Body of pancreas (tissue), 4 donors: Measurements from ENCODE around the gene PPP4R4. TPM values are rescaled to one million over a fixed set of nuclear protein-coding genes. Genes with fewer than 3 reads are reported as not detected.

ENCODE experiments used
- ATAC-seq: fragments of 150-250 bp; one replicate; pipeline ENCODE4 v1.9.1; 2016
- DNase-seq, 4 donors: peaks; one replicate each; pipeline ENCODE4 v3.0.0-alpha.2; 2019
- H3K27ac ChIP-seq, 4 donors: fragments of 200-600 bp; sonication (generic); 1 replicate in 3 of 4; 2 replicates in 1 of 4; pipeline versions ENCODE4 v1.5.1 to v1.6.1; 2016 to 2019; ENCODE audit warnings: mild to moderate bottlenecking in 1 of 4, mixed read lengths in 1 of 4, moderate library complexity in 1 of 4
- H3K27me3 ChIP-seq, 2 donors: fragments of 200-600 bp; sonication (generic); one replicate each; pipeline ENCODE4 v1.6.0; 2016; ENCODE audit warnings: mild to moderate bottlenecking in 1 of 2
- H3K36me3 ChIP-seq, 2 donors: fragments of 200-600 bp; sonication (generic); replicated peaks in 1 of 2; 2 replicates each; pipeline ENCODE4 v1.5.1; 2016; ENCODE audit warnings: low read depth in 2 of 2; ENCODE audit not compliant: insufficient read depth in 1 of 2
- H3K4me1 ChIP-seq: fragments of 200-600 bp; sonication (generic); one replicate; pipeline ENCODE4 v1.6.0; 2016
- H3K4me3 ChIP-seq, 2 donors: fragments of 200-600 bp; sonication (generic); 1 replicate in 1 of 2; 2 replicates in 1 of 2; pipeline ENCODE4 v1.5.1; 2016 to 2019
- H3K9me3 ChIP-seq, 3 donors: fragments of 200-600 bp; sonication (generic); 1 replicate in 2 of 3; 2 replicates in 1 of 3; pipeline ENCODE4 v1.5.1; 2016
- POLR2A ChIP-seq, 3 donors: fragments of 450-650 bp; IDR thresholded peaks; one replicate each; pipeline ENCODE4 v1.6.1; 2016; ENCODE audit warnings: antibody characterized with exemption in 3 of 3, mild to moderate bottlenecking in 2 of 3
- WGBS, 2 donors: methylation state at CpG; one replicate each; pipeline ENCODE4 v1.1.5; 2017; 5-methylcytosine and 5-hydroxymethylcytosine counted together
- intact Hi-C: fragments of 100-400 bp; cut with DNase I; formaldehyde crosslinking; loops from one replicate; pipeline ENCODE4 v1.15.1; 2023
- total RNA-seq, 2 donors: library from RNA; depleted of rRNA; stranded (reverse); fragments of >200 nt; gene quantifications; one replicate each; pipeline ENCODE4 v1.1.0, GENCODE V29; 2016
- TF ChIP-seq, protein P1 (sequence below), 7 experiments: fragments of 450-650 bp in 4 of 7; fragments of 200-600 bp in 3 of 7; sonication (generic) in 3 of 7; IDR thresholded peaks; one replicate each; pipeline ENCODE4 v1.5.1; 2016 to 2019; ENCODE audit warnings: antibody characterized with exemption in 7 of 7

Gene PPP4R4
- total RNA-seq, 2 donors from 2014 or later = 1.3 to 2.6 TPM

DNA sequence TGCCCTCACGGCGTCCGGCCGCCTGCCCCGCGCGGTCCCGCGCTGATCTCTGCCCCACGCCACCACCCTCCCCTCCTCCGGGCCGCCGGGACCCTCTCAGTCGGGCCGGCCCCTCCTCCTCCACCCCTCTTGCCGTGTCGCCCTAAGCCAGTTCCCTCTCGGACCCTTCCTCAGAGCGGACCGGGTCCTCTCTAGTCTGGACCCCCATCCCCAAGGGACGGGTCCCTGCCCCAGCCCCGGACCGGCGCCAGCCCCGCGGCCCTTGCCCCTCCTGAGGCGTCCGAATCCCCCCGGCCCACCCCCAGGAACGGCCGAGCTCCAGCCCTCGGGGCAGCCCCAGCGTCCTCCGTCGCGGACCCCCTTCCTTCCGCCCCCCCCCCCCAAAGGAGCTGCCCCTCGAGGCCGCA lies 485 bp downstream of the PPP4R4 start:
- ATAC-seq (no peak), DNase-seq (no peak)
- TF ChIP-seq, protein P1, sequence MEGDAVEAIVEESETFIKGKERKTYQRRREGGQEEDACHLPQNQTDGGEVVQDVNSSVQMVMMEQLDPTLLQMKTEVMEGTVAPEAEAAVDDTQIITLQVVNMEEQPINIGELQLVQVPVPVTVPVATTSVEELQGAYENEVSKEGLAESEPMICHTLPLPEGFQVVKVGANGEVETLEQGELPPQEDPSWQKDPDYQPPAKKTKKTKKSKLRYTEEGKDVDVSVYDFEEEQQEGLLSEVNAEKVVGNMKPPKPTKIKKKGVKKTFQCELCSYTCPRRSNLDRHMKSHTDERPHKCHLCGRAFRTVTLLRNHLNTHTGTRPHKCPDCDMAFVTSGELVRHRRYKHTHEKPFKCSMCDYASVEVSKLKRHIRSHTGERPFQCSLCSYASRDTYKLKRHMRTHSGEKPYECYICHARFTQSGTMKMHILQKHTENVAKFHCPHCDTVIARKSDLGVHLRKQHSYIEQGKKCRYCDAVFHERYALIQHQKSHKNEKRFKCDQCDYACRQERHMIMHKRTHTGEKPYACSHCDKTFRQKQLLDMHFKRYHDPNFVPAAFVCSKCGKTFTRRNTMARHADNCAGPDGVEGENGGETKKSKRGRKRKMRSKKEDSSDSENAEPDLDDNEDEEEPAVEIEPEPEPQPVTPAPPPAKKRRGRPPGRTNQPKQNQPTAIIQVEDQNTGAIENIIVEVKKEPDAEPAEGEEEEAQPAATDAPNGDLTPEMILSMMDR (IDR thresholded peaks at IDR 0.05) = no peak
- no peak for TF ChIP-seq POLR2A (IDR thresholded peaks at IDR 0.05)
- intact Hi-C loops = no loop called here
- peak overlapping the region in 2 of 4 donors; percentile 11 to 57 for H3K27ac ChIP-seq
- no peaks in the 10 kb centered on the region for H3K9me3 ChIP-seq
- peaks cover 0 to 13% of the 10 kb centered on the region in 2 donors for H3K27me3 ChIP-seq
- peak overlapping the region; percentile 15 to 53 for H3K4me3 ChIP-seq
- peaks cover 22% of the 10 kb centered on the region for H3K4me1 ChIP-seq
- H3K36me3 ChIP-seq = no peaks in the 10 kb centered on the region
- WGBS, 2 donors = 3% methylated on average over 39 of the region's 39 CpGs; no CpG with 5 or more reads in 1 of the 2 donors

DNA sequence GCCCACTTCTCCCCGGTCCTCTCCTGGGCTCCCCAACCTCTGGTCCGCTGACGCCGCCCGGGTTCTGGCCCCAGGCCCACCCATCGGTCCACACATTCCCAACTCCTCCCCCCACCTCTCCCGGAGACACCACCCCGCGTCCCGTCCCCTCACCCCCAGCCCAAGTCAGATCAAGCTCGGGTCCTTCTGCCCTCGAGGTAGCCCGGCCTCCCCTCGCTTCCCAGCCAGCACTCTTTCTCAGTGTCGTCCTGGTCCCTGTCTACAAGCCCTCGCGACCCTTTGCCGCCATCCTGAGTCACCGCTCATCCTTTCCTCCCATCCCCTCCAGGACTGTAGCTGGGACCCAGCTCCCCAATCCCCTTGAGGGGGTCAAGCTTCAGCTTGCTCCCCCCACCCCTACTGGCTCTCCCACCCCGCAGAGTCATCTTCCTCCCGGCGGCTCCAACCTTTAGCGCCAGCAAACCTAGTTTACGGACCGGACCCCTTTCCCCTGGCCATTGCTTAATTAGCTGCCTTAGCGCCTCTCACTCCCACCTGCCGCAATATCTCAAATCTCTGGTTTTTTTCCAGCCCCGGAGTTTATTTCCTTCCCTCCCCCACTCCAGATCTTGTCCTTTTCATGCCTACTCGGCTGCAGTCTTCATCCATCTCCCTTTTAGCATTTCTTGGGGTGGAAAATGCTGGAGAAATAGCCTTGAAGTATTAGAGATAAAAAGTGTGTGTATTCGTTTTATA lies 1.1 kb downstream of the PPP4R4 start:
- intact Hi-C loops = no loop called here
- Histone ChIP-seq H3K4me1 (peaks cover 22% of the 10 kb centered on the region), H3K4me3 (peak overlapping the region in 1 of 2 donors; percentile 53), H3K9me3 (no peaks in the 10 kb centered on the region), H3K27ac (no peak overlapping the region), H3K36me3 (no peaks in the 10 kb centered on the region), H3K27me3 (peaks cover 0 to 13% of the 10 kb centered on the region in 2 donors)
- TF ChIP-seq, protein P1 (IDR thresholded peaks at IDR 0.05) = no peak
- no peak for TF ChIP-seq POLR2A (IDR thresholded peaks at IDR 0.05)
- 3 to 5% methylated on average over 25 to 29 of the region's 30 CpGs for WGBS, 2 donors
- ATAC-seq (no peak), DNase-seq (peak in 3 of 4 donors; percentile 19 to 27 (median 26))

DNA sequence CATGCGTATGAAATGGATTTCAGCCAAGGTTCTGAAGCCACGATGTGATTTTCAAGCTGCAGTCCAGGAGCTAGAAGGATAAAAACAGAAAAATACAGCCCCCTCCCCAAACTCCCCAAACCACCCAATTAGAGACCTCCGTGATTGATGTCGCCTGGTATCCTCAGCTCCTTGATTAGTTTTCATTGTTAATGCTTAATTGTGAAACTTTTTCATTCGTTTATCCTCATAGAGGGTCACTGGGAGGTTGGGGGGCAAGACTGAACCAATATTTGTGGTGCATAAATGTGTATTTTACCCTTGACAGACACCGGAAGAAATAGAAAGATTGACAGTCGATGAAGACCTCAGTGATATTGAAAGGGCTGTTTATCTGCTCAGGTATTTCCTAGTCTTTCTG lies 1.6 kb downstream of the PPP4R4 start:
- ATAC-seq = no peak
- TF ChIP-seq, protein P1 (IDR thresholded peaks at IDR 0.05) = no peak
- no peak for TF ChIP-seq POLR2A (IDR thresholded peaks at IDR 0.05)
- WGBS, 2 donors = 16 to 23% methylated on average over 7 of the region's 7 CpGs
- DNase-seq = no peak
- Histone ChIP-seq H3K27me3 (peaks cover 0 to 13% of the 10 kb centered on the region in 2 donors), H3K27ac (no peak overlapping the region), H3K9me3 (no peaks in the 10 kb centered on the region), H3K36me3 (no peaks in the 10 kb centered on the region), H3K4me1 (peaks cover 22% of the 10 kb centered on the region), H3K4me3 (no peak overlapping the region)
- intact Hi-C loops = no loop called here

DNA sequence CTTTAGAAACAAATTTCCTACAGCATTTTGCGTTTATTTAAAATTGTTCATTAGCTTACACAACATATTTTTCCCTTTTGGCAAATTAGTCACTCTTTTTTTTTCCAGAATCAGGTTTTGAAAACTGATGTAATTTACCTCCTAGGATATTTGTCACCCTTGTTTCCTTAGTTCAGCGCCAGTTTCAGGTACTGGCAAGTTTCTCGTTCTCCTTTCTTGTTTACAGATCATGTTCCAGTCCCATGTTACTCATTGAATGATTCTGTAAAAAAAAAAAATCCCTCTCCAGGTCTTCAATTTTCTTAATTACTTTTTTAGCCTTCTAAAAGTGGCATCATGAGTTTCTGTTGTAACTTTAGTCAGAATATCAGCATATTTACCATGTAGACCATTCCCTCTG lies 2.7 kb downstream of the PPP4R4 start:
- WGBS, 2 donors = 30 to 33% methylated on average over 3 of the region's 3 CpGs
- TF ChIP-seq, protein P1 (IDR thresholded peaks at IDR 0.05) = no peak
- TF ChIP-seq POLR2A (IDR thresholded peaks at IDR 0.05) = no peak
- peaks cover 22% of the 10 kb centered on the region for H3K4me1 ChIP-seq
- ATAC-seq (no peak), DNase-seq (no peak)
- H3K27ac ChIP-seq = peak overlapping the region in 1 of 4 donors; percentile 26
- H3K9me3 ChIP-seq = no peaks in the 10 kb centered on the region
- H3K27me3 ChIP-seq = peaks cover 0 to 13% of the 10 kb centered on the region in 2 donors
- H3K4me3 ChIP-seq = no peak overlapping the region
- intact Hi-C loops = no loop called here
- H3K36me3 ChIP-seq = no peaks in the 10 kb centered on the region

DNA sequence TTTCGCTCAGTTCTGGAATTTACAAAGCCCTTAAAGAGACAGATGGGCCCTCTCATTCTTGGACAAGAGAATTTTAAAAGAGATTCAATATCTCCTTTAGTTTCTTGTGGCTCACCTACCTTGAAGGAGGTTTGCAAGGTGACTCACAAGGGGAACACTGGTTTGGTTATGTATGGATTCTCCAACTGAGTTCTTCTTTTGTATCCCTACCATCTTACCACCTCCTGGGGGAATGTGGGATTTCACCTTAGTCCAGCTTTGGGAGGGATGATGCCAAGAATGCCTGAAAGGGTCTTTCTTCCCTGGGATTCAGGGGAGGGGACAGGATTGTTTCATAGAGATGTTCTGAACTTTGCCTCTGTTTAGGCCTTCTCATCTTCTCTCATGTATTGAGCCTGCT lies 3.7 kb downstream of the PPP4R4 start:
- DNase-seq (no peak), ATAC-seq (no peak)
- Histone ChIP-seq H3K4me3 (no peak overlapping the region), H3K27me3 (peaks cover 0 to 13% of the 10 kb centered on the region in 2 donors), H3K9me3 (no peaks in the 10 kb centered on the region), H3K27ac (no peak overlapping the region), H3K36me3 (no peaks in the 10 kb centered on the region), H3K4me1 (peaks cover 22% of the 10 kb centered on the region)
- WGBS, 2 donors = 74 to 80% methylated on average over 1 of the region's 1 CpG
- intact Hi-C loops = no loop called here
- no peak for TF ChIP-seq POLR2A (IDR thresholded peaks at IDR 0.05)
- TF ChIP-seq, protein P1 (IDR thresholded peaks at IDR 0.05) = no peak
